GM10248 (cell line): ENCODE data around the gene PLEKHA5.

ENCODE experiments used
- CTCF ChIA-PET: fragments of 300-600 bp; sonication (Branson Sonifier 250); formaldehyde crosslinking; extraction: SDS; loops from one replicate; lab custom pipeline; 2021; ENCODE audit warnings: antibody characterized with exemption; lab: Yijun Ruan, JAX
- POLR2A ChIA-PET: fragments of 350-650 bp; sonication (Branson Sonifier 250); formaldehyde crosslinking; extraction: SDS; loops from one replicate; lab custom pipeline; 2020; ENCODE audit warnings: antibody characterized with exemption; lab: Yijun Ruan, JAX
- DNase-seq: peaks from one replicate; pipeline ENCODE4 v3.0.0; 2012; ENCODE audit errors: extremely low spot score
- CTCF ChIP-seq: IDR thresholded peaks from 2 replicates; pipeline ENCODE4 v1.5.1; 2012; ENCODE audit warnings: mild to moderate bottlenecking, low read depth; ENCODE audit errors: extremely low read depth, missing control alignments, control extremely low read depth

The PLEKHA5 gene

GRCh38 chr12:19200261-19200660, 70.7 kb downstream of the PLEKHA5 start:
- POLR2A ChIA-PET = interaction anchor here (0.7 kb wide), 1 partner anchor 23 kb away, joined by 3 read pairs; no protein-coding TSS in a partner anchor
- TF ChIP-seq CTCF = no peak
- CTCF ChIA-PET = interaction anchor here (0.8 to 1.2 kb wide), 4 partner anchors 9 to 17 kb away, joined by 3 to 5 read pairs (median 4); no protein-coding TSS in a partner anchor
- no peak for DNase-seq

GRCh38 chr12:19201661-19202060, 72.1 kb downstream of the PLEKHA5 start:
- CTCF ChIA-PET = no interaction called here
- POLR2A ChIA-PET = no interaction called here
- TF ChIP-seq CTCF = no peak
- no peak for DNase-seq

- DNase-seq = no peak
- no peak for TF ChIP-seq CTCF
- ChIA-PET POLR2A (no interaction called here), CTCF (no interaction called here)
These were observed 73.5 kb downstream of the PLEKHA5 start for GRCh38 chr12:19203013-19203412.

- TF ChIP-seq CTCF = no peak
- DNase-seq = no peak
- POLR2A ChIA-PET = no interaction called here
- CTCF ChIA-PET = no interaction called here
These were observed 74.3 kb downstream of the PLEKHA5 start for GRCh38 chr12:19203539-19204506.

GRCh38 chr12:19205120-19205519, 75.6 kb downstream of the PLEKHA5 start:
- no peak for DNase-seq
- no peak for TF ChIP-seq CTCF
- CTCF ChIA-PET = no interaction called here
- POLR2A ChIA-PET = no interaction called here

- ChIA-PET POLR2A (no interaction called here), CTCF (no interaction called here)
- no peak for DNase-seq
- no peak for TF ChIP-seq CTCF
These were observed 77.1 kb downstream of the PLEKHA5 start for GRCh38 chr12:19206493-19207077.
